ENCODE data around the gene TENM4.
A peak's percentile ranks its signal among the peaks of the same experiment; 100 is the strongest.

Gene TENM4

GRCh38 chr11:79287952-79288351, 152.9 kb downstream of the TENM4 start:
- peak in 1 of 3 experiments; percentile 37 for DNase-seq

- no peak for DNase-seq
Measured at GRCh38 chr11:79285756-79286155, 155.1 kb downstream of the TENM4 start.

- peak in 2 of 3 experiments; percentile 18 to 64 for DNase-seq
Measured at GRCh38 chr11:79276736-79277325, 164.0 kb downstream of the TENM4 start.

- DNase-seq = no peak
Measured at GRCh38 chr11:79274636-79275331, 166.0 kb downstream of the TENM4 start.

GRCh38 chr11:79273781-79274180, 167.0 kb downstream of the TENM4 start:
- no peak for DNase-seq

- peak in 2 of 3 experiments; percentile 78 to 92 for DNase-seq
Measured at GRCh38 chr11:79269611-79270307, 171.1 kb downstream of the TENM4 start.

GRCh38 chr11:79266396-79266795, 174.4 kb downstream of the TENM4 start:
- DNase-seq = no peak

- no peak for DNase-seq
Measured at GRCh38 chr11:79265756-79266322, 175.0 kb downstream of the TENM4 start.

GRCh38 chr11:79264284-79264683, 176.5 kb downstream of the TENM4 start:
- peak in 1 of 3 experiments; percentile 51 for DNase-seq

- DNase-seq = no peak
Measured at GRCh38 chr11:79263001-79263400, 177.8 kb downstream of the TENM4 start.

GRCh38 chr11:79262221-79262620, 178.6 kb downstream of the TENM4 start:
- DNase-seq = no peak

- DNase-seq = no peak
Measured at GRCh38 chr11:79261684-79262083, 179.1 kb downstream of the TENM4 start.

GRCh38 chr11:79259800-79260199, 181.0 kb downstream of the TENM4 start:
- DNase-seq = peak in 1 of 3 experiments; percentile 6

GRCh38 chr11:79258576-79258975, 182.3 kb downstream of the TENM4 start:
- no peak for DNase-seq

GRCh38 chr11:79255965-79256364, 184.9 kb downstream of the TENM4 start:
- DNase-seq = no peak

- peak in 2 of 3 experiments; percentile 33 to 77 for DNase-seq
Measured at GRCh38 chr11:79253280-79253679, 187.6 kb downstream of the TENM4 start.

GRCh38 chr11:79249295-79249993, 191.4 kb downstream of the TENM4 start:
- DNase-seq = no peak

- no peak for DNase-seq
Measured at GRCh38 chr11:79244798-79245197, 196.0 kb downstream of the TENM4 start.

GRCh38 chr11:79244241-79244772, 196.5 kb downstream of the TENM4 start:
- DNase-seq = no peak

- DNase-seq = no peak
Measured at GRCh38 chr11:79243422-79244210, 197.2 kb downstream of the TENM4 start.

GRCh38 chr11:79242616-79243015, 198.2 kb downstream of the TENM4 start:
- no peak for DNase-seq

GRCh38 chr11:79241852-79242241, 199.0 kb downstream of the TENM4 start:
- DNase-seq = no peak

All from NCI-H1417 (cell line).